ENCODE results near the gene SUCLG1. TPM values are rescaled to one million over a fixed set of nuclear protein-coding genes. Genes with fewer than 3 reads are reported as not detected.
"Not testable (repeated sequence)": the region's sequence is repeated elsewhere in the genome, so short reads cannot be mapped to it uniquely, and the experiment has no call there.

The SUCLG1 gene
- total RNA-seq, 4 donors from 2014 or later: 61.1 to 96.8 (median 92.6) TPM

DNA sequence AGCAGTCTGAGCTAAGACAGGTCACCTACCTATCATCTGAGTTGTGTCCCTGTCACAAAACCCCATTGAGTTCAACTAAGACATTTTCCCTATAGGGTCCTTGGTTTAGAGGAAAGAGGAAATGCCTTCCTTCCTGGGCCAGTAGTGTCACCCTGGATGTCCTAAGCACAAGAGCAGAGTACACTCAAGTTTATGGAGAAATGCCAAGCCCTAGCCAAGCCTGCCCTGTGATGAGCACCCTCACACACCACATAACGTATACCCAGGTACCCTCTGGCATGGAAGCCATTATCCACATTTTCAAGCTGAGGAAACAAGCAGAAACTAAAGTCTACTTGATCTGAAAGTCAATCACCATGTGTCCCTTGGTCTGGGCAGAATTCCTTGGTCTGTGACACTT is 37.3 kb downstream of the SUCLG1 start:
- 90% methylated on average over 1 of the region's 1 CpG for WGBS
- Histone ChIP-seq H3K27ac (replicated peaks in 1 of 4) (no peak overlapping the region), H3K27me3 (no peaks in the 10 kb centered on the region), H3K36me3 (peaks cover 31 to 49% (median 39%) of the 10 kb centered on the region in 4 donors), H3K4me3 (no peak overlapping the region), H3K4me1 (no peaks in the 10 kb centered on the region), H3K9me3 (no peaks in the 10 kb centered on the region)
- intact Hi-C loops (cut with DNase I): no loop called here
- DNase-seq (ENCODE audit: extremely low spot score): no peak
- TF ChIP-seq POLR2A (IDR thresholded peaks at IDR 0.05; ENCODE audit: low read depth) (no peak), CTCF (IDR thresholded peaks at IDR 0.05) (no peak), EP300 (IDR thresholded peaks at IDR 0.05) (no peak), POLR2AphosphoS5 (IDR thresholded peaks at IDR 0.05) (no peak)

DNA sequence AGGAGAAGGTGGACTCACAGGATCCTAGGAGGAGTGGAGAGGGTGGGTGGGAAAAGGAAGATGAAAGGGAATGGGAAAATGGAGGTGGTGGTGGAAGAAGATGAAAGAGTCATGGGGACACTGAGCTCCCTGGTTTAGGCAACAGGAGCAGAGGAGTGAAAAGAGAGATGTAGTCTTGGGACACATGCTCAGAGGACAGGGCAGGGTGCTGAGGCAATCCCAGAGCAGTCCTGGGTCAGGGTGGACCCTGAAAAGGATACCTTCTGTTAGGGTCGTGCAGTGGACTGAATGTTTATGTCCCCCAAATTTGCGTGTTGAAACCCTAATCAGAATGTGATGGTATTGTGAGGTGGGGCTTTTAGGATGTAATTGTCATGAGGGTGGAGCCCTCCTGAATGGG is 37.9 kb downstream of the SUCLG1 start:
- no peaks in the 10 kb centered on the region for H3K9me3 ChIP-seq
- no peaks in the 10 kb centered on the region for H3K27me3 ChIP-seq
- H3K4me3 ChIP-seq: no peak overlapping the region
- H3K36me3 ChIP-seq: peaks cover 31 to 44% (median 36%) of the 10 kb centered on the region in 4 donors
- intact Hi-C loops (cut with DNase I): no loop called here
- WGBS: 95% methylated on average over 2 of the region's 2 CpGs
- H3K27ac ChIP-seq (replicated peaks in 1 of 4): no peak overlapping the region
- H3K4me1 ChIP-seq: no peaks in the 10 kb centered on the region
- DNase-seq (ENCODE audit: extremely low spot score): no peak
- TF ChIP-seq POLR2A (IDR thresholded peaks at IDR 0.05; ENCODE audit: low read depth) (no peak), POLR2AphosphoS5 (IDR thresholded peaks at IDR 0.05) (no peak), EP300 (IDR thresholded peaks at IDR 0.05) (no peak), CTCF (IDR thresholded peaks at IDR 0.05) (no peak)

DNA sequence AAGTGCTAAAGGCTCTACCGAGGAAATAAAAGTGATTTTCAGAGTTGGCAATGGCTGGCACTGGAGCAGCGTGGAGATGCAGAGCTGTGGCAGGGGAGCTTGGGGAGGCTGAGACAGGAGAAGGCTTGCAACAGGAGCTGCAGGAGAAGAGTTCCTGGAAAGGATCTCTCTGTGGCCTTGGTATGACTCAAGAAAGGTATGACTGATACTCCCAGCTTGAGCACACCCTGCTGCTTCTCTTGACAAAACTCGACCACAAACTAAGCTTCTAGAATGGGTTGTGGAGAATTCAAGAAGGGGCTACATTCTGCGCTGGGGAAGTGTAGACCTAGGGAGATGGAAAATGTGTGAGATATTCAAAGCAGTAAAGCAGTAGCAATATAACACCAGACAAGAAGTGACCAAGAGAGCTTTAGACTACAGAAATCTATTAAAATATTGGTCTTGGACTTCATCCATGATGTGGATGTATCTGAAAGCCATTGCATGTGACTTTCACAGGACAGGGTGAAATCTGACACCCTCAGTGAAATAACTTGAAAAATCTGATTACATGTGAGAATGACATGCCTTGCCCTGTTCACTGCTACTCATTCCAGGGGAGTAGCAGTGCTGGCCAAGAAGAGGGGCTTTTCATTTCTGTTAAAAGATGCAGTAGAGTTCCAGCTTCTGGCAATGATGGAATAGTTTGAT is 41.5 kb downstream of the SUCLG1 start:
- DNase-seq (ENCODE audit: extremely low spot score): no peak
- Histone ChIP-seq H3K9me3 (no peaks in the 10 kb centered on the region), H3K36me3 (peaks cover 3 to 8% (median 6%) of the 10 kb centered on the region in 4 donors), H3K4me3 (no peak overlapping the region), H3K4me1 (no peaks in the 10 kb centered on the region), H3K27ac (replicated peaks in 1 of 4) (no peak overlapping the region), H3K27me3 (no peaks in the 10 kb centered on the region)
- intact Hi-C loops (cut with DNase I): no loop called here
- 80% methylated on average over 4 of the region's 4 CpGs for WGBS
- no peak for TF ChIP-seq CTCF (IDR thresholded peaks at IDR 0.05)
- no peak for TF ChIP-seq POLR2AphosphoS5 (IDR thresholded peaks at IDR 0.05)
- TF ChIP-seq EP300 (IDR thresholded peaks at IDR 0.05): no peak
- TF ChIP-seq POLR2A (IDR thresholded peaks at IDR 0.05; ENCODE audit: low read depth): no peak

- WGBS: 41% methylated on average over 2 of the region's 2 CpGs
- TF ChIP-seq POLR2AphosphoS5 (IDR thresholded peaks at IDR 0.05) (no peak), POLR2A (IDR thresholded peaks at IDR 0.05; ENCODE audit: low read depth) (no peak), CTCF (IDR thresholded peaks at IDR 0.05) (no peak), EP300 (IDR thresholded peaks at IDR 0.05) (no peak)
- Histone ChIP-seq H3K9me3 (no peaks in the 10 kb centered on the region), H3K4me1 (peaks cover 0 to 5% (median 1%) of the 10 kb centered on the region in 4 donors), H3K27ac (replicated peaks in 1 of 4) (no peak overlapping the region), H3K27me3 (no peaks in the 10 kb centered on the region), H3K36me3 (no peaks in the 10 kb centered on the region), H3K4me3 (no peak overlapping the region)
- DNase-seq (ENCODE audit: extremely low spot score): no peak
- intact Hi-C loops (cut with DNase I): no loop called here
Measured at GRCh38 chr2:84409531-84409930, 49.5 kb downstream of the SUCLG1 start.

DNA sequence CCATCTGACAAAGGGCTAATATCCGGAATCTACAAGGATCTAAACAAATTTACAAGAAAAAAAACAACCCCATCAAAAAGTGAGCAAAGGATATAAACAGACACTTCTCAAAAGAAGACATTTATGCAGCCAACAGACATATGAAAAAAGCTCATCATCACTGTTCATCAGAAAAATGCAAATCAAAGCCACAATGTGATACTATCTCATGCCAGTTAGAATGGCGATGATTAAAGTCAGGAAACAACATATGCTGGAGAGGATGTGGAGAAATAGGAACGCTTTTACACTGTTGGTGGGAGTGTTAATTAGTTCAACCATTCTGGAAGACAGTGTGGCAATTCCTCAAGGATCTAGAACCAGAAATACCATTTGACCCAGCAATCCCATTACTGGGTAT is 57.0 kb downstream of the SUCLG1 start:
- WGBS: 87% methylated on average over 3 of the region's 3 CpGs
- H3K27me3 ChIP-seq; H3K4me3 ChIP-seq; DNase-seq (ENCODE audit: extremely low spot score); H3K27ac ChIP-seq (replicated peaks in 1 of 4); H3K9me3 ChIP-seq; intact Hi-C loops (cut with DNase I); H3K4me1 ChIP-seq; H3K36me3 ChIP-seq: not testable (repeated sequence)

DNA sequence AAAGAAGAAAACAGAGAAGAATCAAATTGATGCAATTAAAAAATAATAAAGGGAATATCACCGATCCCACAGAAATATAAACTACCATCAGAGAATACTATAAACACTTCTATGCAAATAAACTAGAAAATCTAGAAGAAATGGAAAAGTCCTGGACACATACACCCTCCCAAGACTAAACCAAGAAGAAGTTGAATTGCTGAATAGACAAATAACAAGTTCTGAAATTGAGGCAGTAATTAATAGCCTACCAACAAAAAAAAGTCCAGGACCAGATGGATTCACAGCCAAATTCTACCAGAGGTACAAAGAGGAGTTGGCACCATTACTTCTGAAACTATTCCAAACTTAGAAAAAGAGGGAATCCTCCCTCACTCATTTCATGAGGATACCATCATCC is 59.2 kb downstream of the SUCLG1 start:
- H3K4me3 ChIP-seq; intact Hi-C loops (cut with DNase I); H3K27ac ChIP-seq (replicated peaks in 1 of 4); H3K4me1 ChIP-seq; DNase-seq (ENCODE audit: extremely low spot score); H3K27me3 ChIP-seq; H3K9me3 ChIP-seq; H3K36me3 ChIP-seq: not testable (repeated sequence)
- 79% methylated on average over 1 of the region's 1 CpG for WGBS

Measured in esophagus muscularis mucosa (tissue), 4 donors.